ENCODE results near the gene NMNAT2.

The NMNAT2 gene

DNA sequence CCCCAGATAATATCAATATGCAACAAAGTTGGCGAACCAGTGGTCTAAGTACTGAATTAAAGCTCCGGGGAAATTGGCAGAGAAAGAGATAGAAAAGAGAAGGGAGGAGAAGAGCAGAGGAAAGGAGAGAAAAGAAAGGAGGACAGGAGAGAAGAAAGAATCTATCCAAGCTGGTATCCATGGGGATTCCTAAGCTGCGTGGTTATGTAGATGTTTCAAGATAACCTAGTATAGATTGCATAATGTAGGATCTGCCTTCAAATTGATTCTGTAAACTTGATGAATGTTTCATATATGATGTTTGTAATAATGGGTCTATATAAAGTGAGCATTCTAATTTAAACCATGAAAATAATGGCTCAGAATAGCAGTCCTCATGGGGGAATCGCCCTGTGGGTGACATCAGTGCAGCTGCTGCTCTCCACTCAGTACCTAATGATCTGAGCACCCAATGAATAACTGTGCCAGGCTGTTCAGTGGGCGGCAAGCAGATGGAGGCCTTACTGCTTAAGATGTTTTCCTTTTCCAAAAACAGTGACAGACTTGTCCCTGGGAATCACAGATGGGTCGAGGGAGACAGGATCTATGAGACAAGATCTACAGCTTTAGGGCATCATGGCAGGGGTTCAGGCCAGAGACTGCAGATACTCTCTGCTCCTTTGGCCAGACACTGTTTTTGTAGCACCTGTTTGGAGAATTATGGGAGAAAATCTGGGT is 154.1 kb downstream of the NMNAT2 start:
- no peaks in the 10 kb centered on the region for H3K9me3 ChIP-seq (ENCODE audit: insufficient read depth, low read length)
- no peak overlapping the region for H3K27ac ChIP-seq (ENCODE audit: low read length)
- H4K20me1 ChIP-seq (ENCODE audit: insufficient read depth, low read length): no peaks in the 10 kb centered on the region
- no peaks in the 10 kb centered on the region for H3K4me1 ChIP-seq (ENCODE audit: low read length)
- H3K4me3 ChIP-seq (ENCODE audit: low read length): no peak overlapping the region
- H3K79me2 ChIP-seq (ENCODE audit: low read length): no peaks in the 10 kb centered on the region
- H3K9ac ChIP-seq (ENCODE audit: low read length): no peak overlapping the region
- no peak overlapping the region for H3K4me2 ChIP-seq (ENCODE audit: low read length)
- no peak overlapping the region for H2AFZ ChIP-seq (ENCODE audit: low read depth, low read length)
- peaks cover 72% of the 10 kb centered on the region for H3K27me3 ChIP-seq (ENCODE audit: low read depth, low read length)
- no peaks in the 10 kb centered on the region for H3K36me3 ChIP-seq (replicated peaks; ENCODE audit: low read depth, low read length)
- no peak for TF ChIP-seq CTCF (IDR thresholded peaks at IDR 0.05; ENCODE audit: low read depth, low read length)
- TF ChIP-seq EZH2phosphoT487 (IDR thresholded peaks at IDR 0.05; ENCODE audit: low read depth): no peak

DNA sequence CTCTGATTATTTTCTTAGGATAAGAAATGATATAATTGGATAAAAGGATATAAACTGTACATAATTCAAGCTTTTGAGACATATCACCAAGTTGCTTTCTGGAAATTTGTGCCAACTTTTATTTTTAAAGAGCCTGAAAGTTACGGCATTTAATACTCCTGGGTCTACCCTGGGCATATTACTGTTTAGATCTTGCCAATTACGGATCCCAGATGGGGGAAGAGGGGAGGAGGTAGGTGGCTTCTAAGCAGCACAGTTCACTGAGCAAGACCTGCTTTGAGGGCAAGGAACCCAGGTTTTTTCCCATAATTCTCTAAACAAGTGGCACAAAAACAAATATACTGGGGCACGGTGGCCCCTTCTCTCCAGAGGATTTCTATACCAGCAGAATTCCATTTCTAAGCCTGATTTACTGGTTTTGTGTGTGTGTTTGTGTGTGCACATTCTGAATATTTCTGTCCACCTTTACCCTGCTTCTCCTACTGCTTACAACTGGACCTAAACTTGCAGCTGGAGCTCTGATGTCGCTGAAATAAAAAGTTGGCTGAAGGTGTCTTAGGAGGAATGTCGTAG is 155.5 kb downstream of the NMNAT2 start:
- Histone ChIP-seq H3K36me3 (replicated peaks; ENCODE audit: low read depth, low read length) (no peaks in the 10 kb centered on the region), H3K79me2 (ENCODE audit: low read length) (no peaks in the 10 kb centered on the region), H3K4me1 (ENCODE audit: low read length) (no peaks in the 10 kb centered on the region), H3K4me3 (ENCODE audit: low read length) (no peak overlapping the region), H3K4me2 (ENCODE audit: low read length) (no peak overlapping the region), H3K27me3 (ENCODE audit: low read depth, low read length) (peaks cover 71% of the 10 kb centered on the region), H2AFZ (ENCODE audit: low read depth, low read length) (no peak overlapping the region), H4K20me1 (ENCODE audit: insufficient read depth, low read length) (no peaks in the 10 kb centered on the region), H3K9me3 (ENCODE audit: insufficient read depth, low read length) (no peaks in the 10 kb centered on the region), H3K9ac (ENCODE audit: low read length) (no peak overlapping the region), H3K27ac (ENCODE audit: low read length) (no peak overlapping the region)
- TF ChIP-seq EZH2phosphoT487 (IDR thresholded peaks at IDR 0.05; ENCODE audit: low read depth) (no peak), CTCF (IDR thresholded peaks at IDR 0.05; ENCODE audit: low read depth, low read length) (no peak)

- Histone ChIP-seq H3K27ac (ENCODE audit: low read length) (no peak overlapping the region), H4K20me1 (ENCODE audit: insufficient read depth, low read length) (no peaks in the 10 kb centered on the region), H3K9ac (ENCODE audit: low read length) (no peak overlapping the region), H3K4me3 (ENCODE audit: low read length) (no peak overlapping the region), H3K4me2 (ENCODE audit: low read length) (no peak overlapping the region), H3K27me3 (ENCODE audit: low read depth, low read length) (peaks cover 51% of the 10 kb centered on the region), H3K79me2 (ENCODE audit: low read length) (no peaks in the 10 kb centered on the region), H2AFZ (ENCODE audit: low read depth, low read length) (no peak overlapping the region), H3K36me3 (replicated peaks; ENCODE audit: low read depth, low read length) (no peaks in the 10 kb centered on the region), H3K9me3 (ENCODE audit: insufficient read depth, low read length) (no peaks in the 10 kb centered on the region), H3K4me1 (ENCODE audit: low read length) (no peaks in the 10 kb centered on the region)
- no peak for TF ChIP-seq CTCF (IDR thresholded peaks at IDR 0.05; ENCODE audit: low read depth, low read length)
- no peak for TF ChIP-seq EZH2phosphoT487 (IDR thresholded peaks at IDR 0.05; ENCODE audit: low read depth)
These were observed 158.3 kb downstream of the NMNAT2 start for GRCh38 chr1:183259924-183260323.

DNA sequence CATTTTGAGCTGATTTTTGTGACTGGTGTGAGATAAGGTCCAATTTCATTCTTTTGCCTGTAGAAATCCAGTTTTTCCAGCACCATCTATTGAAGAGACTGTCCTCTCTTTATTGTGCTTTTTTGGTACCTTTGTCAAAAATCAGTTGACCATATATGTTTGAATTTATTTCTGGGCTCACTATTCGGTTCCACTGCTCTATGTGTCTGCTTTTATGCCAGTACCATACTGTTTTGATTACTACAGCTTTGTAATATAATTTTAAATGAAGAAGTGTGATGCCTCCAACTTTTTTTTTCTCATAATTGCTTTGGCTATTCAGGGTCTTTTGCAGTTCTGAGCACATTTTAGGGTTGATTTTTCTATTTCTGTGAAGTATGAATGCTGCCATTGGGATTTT is 163.1 kb downstream of the NMNAT2 start:
- H3K4me3 ChIP-seq (ENCODE audit: low read length): no peak overlapping the region
- no peaks in the 10 kb centered on the region for H3K9me3 ChIP-seq (ENCODE audit: insufficient read depth, low read length)
- H3K27me3 ChIP-seq (ENCODE audit: low read depth, low read length): peaks cover 35% of the 10 kb centered on the region
- H3K9ac ChIP-seq (ENCODE audit: low read length): no peak overlapping the region
- H3K4me2 ChIP-seq (ENCODE audit: low read length): no peak overlapping the region
- no peaks in the 10 kb centered on the region for H4K20me1 ChIP-seq (ENCODE audit: insufficient read depth, low read length)
- no peak overlapping the region for H3K27ac ChIP-seq (ENCODE audit: low read length)
- no peaks in the 10 kb centered on the region for H3K36me3 ChIP-seq (replicated peaks; ENCODE audit: low read depth, low read length)
- H3K4me1 ChIP-seq (ENCODE audit: low read length): peaks cover 4% of the 10 kb centered on the region; the same call in 1 of the 2 replicates
- no peak overlapping the region for H2AFZ ChIP-seq (ENCODE audit: low read depth, low read length)
- H3K79me2 ChIP-seq (ENCODE audit: low read length): no peaks in the 10 kb centered on the region
- TF ChIP-seq EZH2phosphoT487 (IDR thresholded peaks at IDR 0.05; ENCODE audit: low read depth): no peak
- TF ChIP-seq CTCF (IDR thresholded peaks at IDR 0.05; ENCODE audit: low read depth, low read length): no peak

All from OCI-LY3 (cell line).